Fibroblast of the aortic adventitia (primary cell): ENCODE results near the gene ANKH. TPM values are rescaled to one million over a fixed set of nuclear protein-coding genes. Genes with fewer than 3 reads are reported as not detected.

Source experiments
- DNase-seq: peaks from one replicate; pipeline ENCODE4 v3.0.0-alpha.2; 2010; ENCODE audit warnings: low read depth
- H3K4me3 ChIP-seq: 2 replicates; pipeline ENCODE4 v1.5.1; 2011; ENCODE audit warnings: low read depth, mild to moderate bottlenecking, control low read depth, low read length, moderate library complexity
- total RNA-seq: library from RNA; depleted of rRNA; stranded (reverse); fragments of >200 nt; gene quantifications from 2 replicates; pipeline ENCODE4 v1.2.3, GENCODE V29; 2012; ENCODE audit warnings: low replicate concordance
- TF ChIP-seq, protein P1 (sequence below): IDR thresholded peaks from 2 replicates; pipeline ENCODE4 v1.5.1; 2011; ENCODE audit warnings: mild to moderate bottlenecking, low read length, control low read depth, inconsistent platforms; ENCODE audit not compliant: insufficient read depth

The ANKH gene
- total RNA-seq, 1 donor = 82.2 TPM

DNA sequence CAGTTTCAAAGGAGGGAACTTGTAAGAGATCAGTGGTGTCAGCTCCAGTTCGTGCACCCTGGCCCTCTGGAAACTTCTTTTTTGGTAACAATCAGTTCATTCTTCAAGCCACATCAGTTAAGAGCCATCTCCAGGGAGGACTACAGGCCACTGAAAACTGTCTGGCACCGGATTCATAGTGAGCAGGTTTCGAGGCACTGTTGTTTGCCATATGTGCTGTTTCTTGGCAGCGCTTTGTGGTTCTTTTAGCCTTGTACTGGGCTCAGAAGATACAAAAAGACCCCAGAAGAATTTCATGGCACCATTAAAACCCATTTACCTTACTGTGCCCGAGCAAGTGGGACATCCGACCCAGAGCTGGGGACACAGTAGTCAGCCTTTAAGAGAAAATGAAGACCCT, 138.6 kb downstream of the ANKH start:
- no peak for DNase-seq
- no peak overlapping the region for H3K4me3 ChIP-seq
- TF ChIP-seq, protein P1, sequence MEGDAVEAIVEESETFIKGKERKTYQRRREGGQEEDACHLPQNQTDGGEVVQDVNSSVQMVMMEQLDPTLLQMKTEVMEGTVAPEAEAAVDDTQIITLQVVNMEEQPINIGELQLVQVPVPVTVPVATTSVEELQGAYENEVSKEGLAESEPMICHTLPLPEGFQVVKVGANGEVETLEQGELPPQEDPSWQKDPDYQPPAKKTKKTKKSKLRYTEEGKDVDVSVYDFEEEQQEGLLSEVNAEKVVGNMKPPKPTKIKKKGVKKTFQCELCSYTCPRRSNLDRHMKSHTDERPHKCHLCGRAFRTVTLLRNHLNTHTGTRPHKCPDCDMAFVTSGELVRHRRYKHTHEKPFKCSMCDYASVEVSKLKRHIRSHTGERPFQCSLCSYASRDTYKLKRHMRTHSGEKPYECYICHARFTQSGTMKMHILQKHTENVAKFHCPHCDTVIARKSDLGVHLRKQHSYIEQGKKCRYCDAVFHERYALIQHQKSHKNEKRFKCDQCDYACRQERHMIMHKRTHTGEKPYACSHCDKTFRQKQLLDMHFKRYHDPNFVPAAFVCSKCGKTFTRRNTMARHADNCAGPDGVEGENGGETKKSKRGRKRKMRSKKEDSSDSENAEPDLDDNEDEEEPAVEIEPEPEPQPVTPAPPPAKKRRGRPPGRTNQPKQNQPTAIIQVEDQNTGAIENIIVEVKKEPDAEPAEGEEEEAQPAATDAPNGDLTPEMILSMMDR = no peak

DNA sequence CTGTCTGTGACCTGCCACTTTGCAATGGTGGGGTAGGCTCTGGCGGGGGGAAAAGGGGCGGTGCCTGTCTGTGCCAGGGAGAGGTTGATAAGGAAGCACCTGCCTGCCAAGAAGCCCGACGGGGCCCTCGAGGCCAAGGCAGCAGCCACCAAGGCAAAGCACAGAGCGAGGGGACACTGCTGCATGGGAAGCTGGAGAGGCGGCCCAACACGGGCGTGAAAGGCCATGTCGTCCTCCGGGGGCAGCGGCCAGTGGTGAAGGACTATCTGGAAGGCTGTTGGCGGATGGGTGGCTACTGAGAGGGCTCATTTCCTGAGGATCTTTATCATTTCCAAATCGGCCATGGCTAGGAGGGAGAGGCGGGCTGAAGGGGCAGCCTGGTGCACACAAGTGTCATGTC, 140.7 kb downstream of the ANKH start:
- no peak for DNase-seq
- TF ChIP-seq, protein P1 = no peak
- H3K4me3 ChIP-seq = no peak overlapping the region

GRCh38 chr5:14730466-14730865, 141.1 kb downstream of the ANKH start:
- TF ChIP-seq, protein P1 = no peak
- DNase-seq = no peak
- no peak overlapping the region for H3K4me3 ChIP-seq

GRCh38 chr5:14729448-14730385, 141.9 kb downstream of the ANKH start:
- DNase-seq = no peak
- TF ChIP-seq, protein P1 = no peak
- H3K4me3 ChIP-seq = no peak overlapping the region

DNA sequence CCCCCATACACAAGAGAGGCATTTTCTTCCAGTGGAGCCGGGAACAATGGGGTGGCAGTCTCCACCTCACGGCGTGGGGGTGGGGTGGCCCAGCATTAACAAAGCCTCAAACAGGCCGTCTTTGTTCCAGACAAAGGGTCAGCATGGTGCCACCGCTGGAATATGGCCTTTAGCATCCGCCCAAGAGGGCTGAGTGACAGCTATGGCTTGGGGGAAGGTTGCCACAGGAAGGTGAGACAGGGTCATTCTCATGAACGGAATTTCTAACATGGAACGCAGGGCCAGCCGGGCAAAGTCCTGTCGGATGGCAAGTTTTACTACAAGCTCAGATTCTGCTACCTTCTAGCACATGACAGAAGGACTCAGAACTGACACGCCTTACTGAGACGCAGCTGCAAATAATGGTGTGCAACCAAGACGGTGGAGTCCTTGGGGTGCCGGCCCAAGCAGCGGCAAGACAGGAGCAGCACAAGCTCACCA, 143.1 kb downstream of the ANKH start:
- TF ChIP-seq, protein P1 = no peak
- DNase-seq = no peak
- H3K4me3 ChIP-seq = no peak overlapping the region

- TF ChIP-seq, protein P1 = no peak
- no peak overlapping the region for H3K4me3 ChIP-seq
- DNase-seq = no peak
These were observed 143.6 kb downstream of the ANKH start for GRCh38 chr5:14727928-14728458.
